Caco-2 (cell line): Measurements from ENCODE around the gene SPOCK1. TPM values are rescaled to one million over a fixed set of nuclear protein-coding genes. Genes with fewer than 3 reads are reported as not detected.

ENCODE experiments used
- BruUV-seq: library from RNA; stranded (reverse); fragments of 400-500 nt; replicated peaks from 2 replicates; lab custom pipeline; 2021; lab: Mats Ljungman, UMichigan
- CTCF ChIA-PET: fragments of 300-600 bp; sonication (Branson Sonifier 250); formaldehyde crosslinking; loops from one replicate; lab custom pipeline; 2022; ENCODE audit warnings: antibody characterized with exemption; lab: Charles Lee
- POLR2A ChIA-PET: fragments of 300-600 bp; sonication (Branson Sonifier 250); formaldehyde crosslinking; loops from one replicate; lab custom pipeline; 2022; ENCODE audit warnings: antibody characterized with exemption; lab: Charles Lee
- DNase-seq, 2 experiments: peaks; one replicate each; pipeline versions ENCODE4 v3.0.0 to v3.0.0-alpha.2; 2020 to 2022
- H3K27me3 ChIP-seq: replicated peaks from 2 replicates; pipeline ENCODE4 v1.6.0; 2011; ENCODE audit warnings: low read length; ENCODE audit not compliant: control insufficient read depth, insufficient read depth
- H3K36me3 ChIP-seq: 2 replicates; pipeline ENCODE4 v1.5.1; 2011; ENCODE audit warnings: low read length; ENCODE audit not compliant: control insufficient read depth, insufficient read depth
- H3K4me1 ChIP-seq: fragments of 250-450 bp; sonication (Bioruptor Pico); 2 replicates; pipeline ENCODE4 v1.5.1; 2020; ENCODE audit warnings: mild to moderate bottlenecking
- H3K4me3 ChIP-seq: 2 replicates; pipeline ENCODE4 v1.5.1; 2011; ENCODE audit warnings: low read depth, mild to moderate bottlenecking, control low read depth, low read length
- H3K9me3 ChIP-seq: fragments of 250-450 bp; sonication (Bioruptor Pico); 2 replicates; pipeline ENCODE4 v1.5.1; 2020; ENCODE audit warnings: mild to moderate bottlenecking, moderate library complexity
- H3K27ac Mint-ChIP-seq: one replicate; pipeline ENCODE4 v1.8.0; 2022; ENCODE audit warnings: mixed read lengths; ENCODE audit not compliant: unreplicated experiment
- H3K27me3 Mint-ChIP-seq: one replicate; pipeline ENCODE4 v1.8.0; 2022; ENCODE audit warnings: mixed read lengths; ENCODE audit not compliant: insufficient read depth, unreplicated experiment
- H3K36me3 Mint-ChIP-seq: one replicate; pipeline ENCODE4 v1.8.0; 2022; ENCODE audit warnings: mild to moderate bottlenecking, mixed read lengths; ENCODE audit not compliant: insufficient read depth, unreplicated experiment
- H3K4me1 Mint-ChIP-seq: one replicate; pipeline ENCODE4 v1.8.0; 2022; ENCODE audit warnings: low read depth, mixed read lengths; ENCODE audit not compliant: unreplicated experiment
- H3K4me3 Mint-ChIP-seq: one replicate; pipeline ENCODE4 v1.8.0; 2022; ENCODE audit warnings: mild to moderate bottlenecking, moderate library complexity, mixed read lengths; ENCODE audit not compliant: unreplicated experiment
- H3K9me3 Mint-ChIP-seq: one replicate; pipeline ENCODE4 v1.8.0; 2022; ENCODE audit warnings: mixed read lengths; ENCODE audit not compliant: unreplicated experiment
- intact Hi-C: fragments of 100-400 bp; cut with micrococcal nuclease; formaldehyde crosslinking; loops from one replicate; pipeline ENCODE4 v1.10.0; 2022; ENCODE audit not compliant: unreplicated experiment
- total RNA-seq: library from RNA; stranded (reverse); gene quantifications from 2 replicates; pipeline ENCODE4 v1.2.3, GENCODE V29; 2022
- TF ChIP-seq, protein P1 (sequence below), 2 experiments: fragments of 200-600 bp in 1 of 2; IDR thresholded peaks; 1 replicate in 1 of 2; 2 replicates in 1 of 2; pipeline versions ENCODE4 v1.5.1 to v1.8.0; 2011 to 2022; ENCODE audit warnings: antibody characterized with exemption in 1 of 2, control low read depth in 1 of 2, inconsistent platforms in 1 of 2, low read depth in 1 of 2, low read length in 1 of 2, mild to moderate bottlenecking in 1 of 2, moderate library complexity in 1 of 2; ENCODE audit not compliant: insufficient read depth in 1 of 2, severe bottlenecking in 1 of 2, unreplicated experiment in 1 of 2

Gene SPOCK1
- total RNA-seq, 1 experiment from 2014 or later: not detected

DNA sequence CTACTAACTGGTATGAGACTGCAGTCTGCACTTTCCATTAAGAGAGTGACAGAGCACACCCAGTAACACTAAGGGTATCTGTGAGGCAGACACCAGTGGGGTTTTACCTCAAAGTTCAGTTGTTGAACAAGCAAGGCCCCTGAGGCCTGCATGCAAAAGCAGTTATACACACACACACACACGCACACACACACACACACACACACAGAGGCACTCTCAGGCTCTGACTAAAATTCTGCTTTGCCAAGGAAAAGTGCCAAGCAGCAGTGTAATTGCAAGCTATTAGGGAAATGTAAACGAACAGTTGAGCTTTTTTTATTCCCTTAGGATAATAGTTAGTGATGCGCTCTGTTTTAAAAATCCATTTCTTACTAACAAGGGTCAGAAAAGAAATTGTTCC, 377.1 kb downstream of the SPOCK1 start:
- no peak overlapping the region for H3K27ac Mint-ChIP-seq
- no peaks in the 10 kb centered on the region for H3K4me1 Mint-ChIP-seq
- intact Hi-C loops: no loop called here
- Histone ChIP-seq H3K27me3 (peaks cover 2% of the 10 kb centered on the region), H3K9me3 (no peaks in the 10 kb centered on the region), H3K4me1 (no peaks in the 10 kb centered on the region), H3K4me3 (no peak overlapping the region), H3K36me3 (no peaks in the 10 kb centered on the region)
- no peaks in the 10 kb centered on the region for H3K36me3 Mint-ChIP-seq
- no peaks in the 10 kb centered on the region for H3K9me3 Mint-ChIP-seq
- ChIA-PET CTCF (interaction anchor here (0.7 kb wide), 1 partner anchor 14 kb away, joined by 3 read pairs; no protein-coding TSS in a partner anchor), POLR2A (no interaction called here)
- TF ChIP-seq, protein P1, sequence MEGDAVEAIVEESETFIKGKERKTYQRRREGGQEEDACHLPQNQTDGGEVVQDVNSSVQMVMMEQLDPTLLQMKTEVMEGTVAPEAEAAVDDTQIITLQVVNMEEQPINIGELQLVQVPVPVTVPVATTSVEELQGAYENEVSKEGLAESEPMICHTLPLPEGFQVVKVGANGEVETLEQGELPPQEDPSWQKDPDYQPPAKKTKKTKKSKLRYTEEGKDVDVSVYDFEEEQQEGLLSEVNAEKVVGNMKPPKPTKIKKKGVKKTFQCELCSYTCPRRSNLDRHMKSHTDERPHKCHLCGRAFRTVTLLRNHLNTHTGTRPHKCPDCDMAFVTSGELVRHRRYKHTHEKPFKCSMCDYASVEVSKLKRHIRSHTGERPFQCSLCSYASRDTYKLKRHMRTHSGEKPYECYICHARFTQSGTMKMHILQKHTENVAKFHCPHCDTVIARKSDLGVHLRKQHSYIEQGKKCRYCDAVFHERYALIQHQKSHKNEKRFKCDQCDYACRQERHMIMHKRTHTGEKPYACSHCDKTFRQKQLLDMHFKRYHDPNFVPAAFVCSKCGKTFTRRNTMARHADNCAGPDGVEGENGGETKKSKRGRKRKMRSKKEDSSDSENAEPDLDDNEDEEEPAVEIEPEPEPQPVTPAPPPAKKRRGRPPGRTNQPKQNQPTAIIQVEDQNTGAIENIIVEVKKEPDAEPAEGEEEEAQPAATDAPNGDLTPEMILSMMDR (IDR thresholded peaks at IDR 0.05; ENCODE audit: insufficient read depth in 1 of 2, low read depth in 1 of 2, low read length in 1 of 2, severe bottlenecking in 1 of 2, unreplicated experiment in 1 of 2): no peak
- no TSS peak for BruUV-seq
- no peak for DNase-seq
- peaks cover 15% of the 10 kb centered on the region for H3K27me3 Mint-ChIP-seq
- no peak overlapping the region for H3K4me3 Mint-ChIP-seq

DNA sequence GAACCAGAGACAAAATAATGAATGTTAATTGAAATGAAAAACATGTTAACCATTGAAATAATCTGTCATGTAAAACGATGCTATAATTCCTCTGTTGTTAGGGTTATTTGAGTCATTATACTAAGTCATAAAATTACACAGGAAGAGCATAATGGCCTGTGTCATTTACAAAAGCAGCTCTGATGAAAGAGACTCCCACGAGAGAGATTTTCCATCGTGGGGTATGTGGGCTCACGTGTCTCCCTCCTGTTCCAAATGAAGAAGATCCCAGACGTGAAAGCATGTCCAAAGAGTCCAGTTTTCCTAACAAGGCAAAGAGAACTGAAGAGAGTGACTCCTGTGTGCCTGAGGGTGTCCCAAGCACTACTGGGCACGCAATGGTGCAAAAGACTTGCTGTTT, 379.8 kb downstream of the SPOCK1 start:
- BruUV-seq: no TSS peak

DNA sequence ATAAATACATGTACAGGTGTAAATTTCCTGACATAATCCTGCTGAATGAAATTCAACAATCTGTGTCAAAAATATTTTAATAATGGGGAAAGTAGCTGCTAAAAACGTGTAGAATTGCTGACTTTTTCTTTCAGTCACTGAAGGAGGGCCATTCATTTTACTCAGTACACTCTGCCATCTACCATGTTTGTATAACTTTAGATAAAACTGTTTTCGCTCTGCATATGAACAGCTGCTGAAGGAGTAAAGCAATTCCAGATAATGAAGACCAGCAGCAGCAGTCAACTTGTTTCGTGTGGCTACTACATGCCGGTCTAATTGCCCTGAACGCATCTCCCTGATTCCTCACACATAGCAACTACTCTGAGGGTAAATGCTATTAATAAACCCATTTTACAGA, 380.5 kb downstream of the SPOCK1 start:
- DNase-seq: no peak
- no peaks in the 10 kb centered on the region for H3K36me3 ChIP-seq
- intact Hi-C loops: no loop called here
- H3K4me3 ChIP-seq: no peak overlapping the region
- ChIA-PET POLR2A (no interaction called here), CTCF (no interaction called here)
- Mint-ChIP-seq H3K27ac (no peak overlapping the region), H3K27me3 (peaks cover 21% of the 10 kb centered on the region), H3K4me1 (no peaks in the 10 kb centered on the region), H3K9me3 (no peaks in the 10 kb centered on the region), H3K36me3 (no peaks in the 10 kb centered on the region), H3K4me3 (no peak overlapping the region)
- BruUV-seq: no TSS peak
- TF ChIP-seq, protein P1 (IDR thresholded peaks at IDR 0.05; ENCODE audit: insufficient read depth in 1 of 2, low read depth in 1 of 2, low read length in 1 of 2, severe bottlenecking in 1 of 2, unreplicated experiment in 1 of 2): no peak
- peaks cover 2% of the 10 kb centered on the region for H3K27me3 ChIP-seq
- no peaks in the 10 kb centered on the region for H3K4me1 ChIP-seq
- H3K9me3 ChIP-seq: no peaks in the 10 kb centered on the region

More for the DNA sequence above, 379.8 kb downstream of the SPOCK1 start:
- TF ChIP-seq, protein P1 (IDR thresholded peaks at IDR 0.05; ENCODE audit: insufficient read depth in 1 of 2, low read depth in 1 of 2, low read length in 1 of 2, severe bottlenecking in 1 of 2, unreplicated experiment in 1 of 2): no peak
- no peaks in the 10 kb centered on the region for H3K36me3 ChIP-seq
- H3K9me3 ChIP-seq: no peaks in the 10 kb centered on the region
- H3K4me1 ChIP-seq: no peaks in the 10 kb centered on the region
- Mint-ChIP-seq H3K27me3 (peaks cover 21% of the 10 kb centered on the region), H3K9me3 (no peaks in the 10 kb centered on the region), H3K36me3 (no peaks in the 10 kb centered on the region), H3K4me3 (no peak overlapping the region), H3K27ac (no peak overlapping the region), H3K4me1 (no peaks in the 10 kb centered on the region)
- H3K27me3 ChIP-seq: peaks cover 2% of the 10 kb centered on the region
- POLR2A ChIA-PET: no interaction called here
- no peak for DNase-seq
- intact Hi-C loops: no loop called here
- H3K4me3 ChIP-seq: no peak overlapping the region
- CTCF ChIA-PET: no interaction called here
